SKM-1 treated with dmso at 0.1 percent for 144 hours (cell line): ENCODE measurements around the gene KDM4C.
"Not testable (repeated sequence)": the region's sequence is repeated elsewhere in the genome, so short reads cannot be mapped to it uniquely, and the experiment has no call there.

Experiments used
- DNase-seq: peaks from one replicate; lab custom pipeline; 2025; ENCODE audit not compliant: unreplicated experiment; lab: John Stamatoyannopoulos, UW

The KDM4C gene

DNA sequence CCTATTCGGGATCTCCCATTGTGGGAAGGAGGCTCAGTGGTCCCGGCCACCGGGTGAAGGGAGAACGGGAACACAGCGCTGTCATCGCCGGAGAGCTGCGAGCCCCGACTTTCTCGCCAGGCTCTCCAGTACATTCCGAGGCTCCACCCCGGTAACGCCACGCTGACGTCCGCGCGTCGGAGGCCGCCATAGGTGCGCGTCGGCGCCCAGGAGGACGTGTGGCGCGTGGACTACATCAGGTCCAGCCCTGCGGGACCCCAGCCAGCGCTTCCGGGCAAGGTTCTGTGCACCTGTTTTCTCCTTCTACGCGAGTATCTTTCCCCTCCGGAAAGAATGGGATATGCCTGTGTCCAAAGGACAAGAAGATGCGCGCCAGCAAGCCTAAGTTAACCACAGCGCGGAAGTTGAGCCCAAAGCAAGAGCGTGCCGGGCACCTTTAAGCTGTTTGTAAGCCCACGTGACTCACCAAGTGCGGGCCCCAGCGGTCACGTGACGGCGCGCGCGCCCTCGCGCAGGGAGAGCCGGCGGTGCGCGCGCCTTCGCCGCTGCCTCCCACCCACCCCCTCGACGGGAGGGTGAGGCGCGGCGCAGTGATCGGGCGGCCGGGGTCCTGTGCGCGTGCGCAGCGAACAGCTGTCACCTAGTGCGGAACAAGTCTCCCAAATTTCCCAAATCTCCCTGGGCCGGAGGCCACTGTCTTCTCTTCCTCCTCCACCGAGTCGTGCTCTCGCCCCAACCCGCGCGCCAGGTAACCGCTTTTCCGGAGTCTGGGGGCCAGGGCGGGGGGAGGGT lies at the start of gene KDM4C:
Gene KDM4C, plus strand, starts transcription at position 518 of the 792 bp plus-strand sequence. CDS start 35,016 bp downstream, outside the sequence.
- peak; percentile 90 for DNase-seq

- DNase-seq = no peak
Measured at GRCh38 chr9:6708732-6709131, 49.0 kb upstream of the KDM4C start.

GRCh38 chr9:6711403-6711802 lies 46.4 kb upstream of the KDM4C start:
- no peak for DNase-seq

DNA sequence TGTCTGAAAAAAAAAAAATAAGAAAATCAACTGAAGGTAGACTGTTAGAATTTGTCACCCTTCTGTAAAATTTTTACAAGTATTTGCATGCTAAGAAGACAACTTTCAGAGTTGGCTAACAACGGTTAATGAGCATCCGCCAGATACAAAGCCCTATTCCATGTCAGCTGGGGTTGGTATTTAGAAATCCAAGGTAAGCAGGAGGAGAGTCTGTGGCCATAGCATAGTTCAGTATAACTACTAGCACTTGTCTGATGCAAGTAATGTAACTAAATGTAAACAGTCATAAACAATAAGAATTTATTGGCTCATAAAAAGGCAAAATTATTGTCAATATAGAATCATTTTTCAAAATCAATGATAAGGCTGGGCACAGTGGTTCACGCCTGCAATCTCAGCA lies 45.7 kb upstream of the KDM4C start:
- DNase-seq = no peak

DNA sequence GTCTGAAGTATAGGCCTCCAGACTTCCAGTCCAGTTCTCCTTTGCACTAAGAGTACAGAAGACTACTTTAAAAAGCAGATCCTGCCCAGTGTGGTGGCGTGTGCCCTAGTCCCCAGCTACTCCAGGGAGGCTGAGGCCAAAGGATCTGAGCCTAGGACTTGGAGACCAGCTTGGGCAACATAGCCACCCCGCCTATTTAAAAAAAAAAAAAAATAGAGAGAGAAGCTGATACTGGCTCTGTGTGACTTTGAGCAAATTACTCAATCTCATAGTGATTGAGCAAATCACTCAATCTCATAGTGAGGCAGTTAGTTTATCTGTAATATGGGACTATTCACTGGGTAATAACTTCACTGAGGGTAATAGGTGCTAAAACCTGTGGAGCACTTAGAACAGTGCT lies 43.6 kb upstream of the KDM4C start:
- DNase-seq = no peak

DNA sequence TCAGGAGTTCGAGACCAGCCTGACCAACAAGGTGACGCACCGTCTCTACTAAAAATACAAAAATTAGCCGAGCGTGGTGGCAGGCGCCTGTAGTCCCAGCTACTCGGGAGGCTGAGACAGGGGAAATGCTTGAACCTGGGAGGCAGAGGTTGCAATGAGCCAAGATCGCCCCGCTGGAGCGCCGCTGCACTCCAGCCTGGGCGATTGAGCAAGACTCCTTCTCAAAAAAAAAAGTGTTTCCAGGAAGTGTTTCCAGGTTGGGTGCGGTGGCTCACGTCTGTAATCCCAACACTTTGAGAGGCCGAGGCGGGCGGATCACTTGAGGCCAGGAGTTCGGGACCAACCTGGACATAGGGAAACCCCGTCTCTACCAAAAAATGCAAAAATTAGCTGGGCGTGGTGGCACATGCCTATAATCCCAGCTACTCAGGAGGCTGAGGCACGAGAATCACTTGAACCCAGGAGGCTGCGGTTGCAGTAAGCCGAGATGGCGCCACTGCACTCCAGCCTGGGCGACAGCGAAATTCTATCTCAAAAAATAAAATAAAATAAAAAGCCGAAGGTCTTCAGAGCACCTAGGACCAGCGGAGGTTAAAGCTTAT lies 42.5 kb upstream of the KDM4C start:
- DNase-seq = not testable (repeated sequence)

- DNase-seq = no peak
Measured at GRCh38 chr9:6715755-6716643, 41.8 kb upstream of the KDM4C start.

DNA sequence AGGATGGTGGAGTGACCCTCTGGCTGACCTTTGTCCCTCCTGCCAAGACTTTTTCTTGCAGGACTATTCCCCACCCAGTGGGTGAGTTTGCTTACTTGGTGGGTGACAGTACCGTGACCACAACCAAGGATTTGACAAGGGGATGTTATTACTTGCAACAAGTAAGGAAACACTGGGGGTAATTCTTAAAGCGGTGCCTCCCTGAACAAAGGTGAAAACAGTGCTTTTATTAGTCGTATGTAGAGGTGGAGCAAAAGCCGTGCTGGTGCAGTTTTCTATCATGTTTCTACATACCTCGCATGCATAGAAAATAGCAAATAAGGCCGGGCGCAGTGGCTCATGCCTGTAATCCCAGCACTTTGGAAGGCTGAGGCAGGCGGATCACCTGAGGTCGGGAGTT lies 41.0 kb upstream of the KDM4C start:
- DNase-seq = no peak

GRCh38 chr9:6723881-6724420 lies 33.8 kb upstream of the KDM4C start:
- DNase-seq = no peak

DNA sequence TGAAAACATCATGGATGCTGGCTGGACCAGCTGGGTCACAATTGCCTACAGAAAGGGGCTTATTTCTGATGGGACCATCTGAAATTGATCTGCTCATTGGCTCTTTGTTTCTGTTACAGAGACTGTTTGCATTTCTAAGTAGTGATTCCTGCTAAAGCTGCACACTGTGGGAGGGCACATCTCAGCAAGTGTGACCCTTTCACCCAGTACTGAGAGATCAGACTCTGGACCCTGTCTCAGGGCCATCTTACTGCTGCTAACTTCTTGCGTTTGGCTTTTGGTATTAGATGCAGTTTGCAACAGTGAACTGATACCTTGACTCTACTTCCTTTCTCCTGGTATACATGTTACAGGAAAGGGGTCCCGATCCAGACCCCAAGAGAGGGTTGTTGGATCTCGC lies 24.5 kb upstream of the KDM4C start:
- no peak for DNase-seq

DNA sequence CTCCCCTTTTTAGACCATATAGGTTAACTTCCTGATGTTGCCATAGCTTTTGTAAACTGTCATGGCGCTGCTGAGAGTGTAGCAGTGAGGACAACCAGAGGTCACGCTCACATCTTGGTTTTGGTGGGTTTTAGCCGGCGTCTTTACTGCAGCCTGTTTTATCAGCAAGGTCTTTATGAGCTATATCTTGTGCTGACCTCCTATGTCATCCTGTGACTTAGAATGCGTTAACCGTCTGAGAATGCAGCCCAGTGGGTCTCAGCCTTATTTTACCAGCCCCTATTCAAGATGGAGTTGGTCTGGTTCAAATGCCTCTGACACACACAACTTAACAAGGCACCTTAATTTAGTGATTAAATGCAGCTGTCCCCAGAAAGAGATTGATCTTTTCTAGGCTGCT lies 23.9 kb upstream of the KDM4C start:
- no peak for DNase-seq

DNA sequence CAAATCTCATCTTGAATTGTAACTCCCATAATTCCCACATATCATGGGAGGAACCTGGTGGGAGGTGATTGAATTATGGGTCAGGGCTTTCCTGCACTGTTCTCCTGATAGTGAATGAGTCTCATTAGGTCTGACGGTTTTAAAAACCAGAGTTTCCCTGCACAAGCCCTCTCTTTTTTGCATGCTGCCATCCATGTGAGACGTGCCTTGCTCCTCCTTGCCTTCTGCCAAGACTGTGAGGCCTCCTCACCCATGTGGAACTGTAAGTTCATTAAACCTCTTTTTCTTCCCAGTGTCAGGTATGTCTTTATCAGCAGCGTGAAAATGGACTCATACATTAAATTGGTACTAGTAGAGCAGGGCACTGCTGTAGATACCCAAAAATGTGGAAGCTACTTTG lies 22.4 kb upstream of the KDM4C start:
- DNase-seq = no peak

DNA sequence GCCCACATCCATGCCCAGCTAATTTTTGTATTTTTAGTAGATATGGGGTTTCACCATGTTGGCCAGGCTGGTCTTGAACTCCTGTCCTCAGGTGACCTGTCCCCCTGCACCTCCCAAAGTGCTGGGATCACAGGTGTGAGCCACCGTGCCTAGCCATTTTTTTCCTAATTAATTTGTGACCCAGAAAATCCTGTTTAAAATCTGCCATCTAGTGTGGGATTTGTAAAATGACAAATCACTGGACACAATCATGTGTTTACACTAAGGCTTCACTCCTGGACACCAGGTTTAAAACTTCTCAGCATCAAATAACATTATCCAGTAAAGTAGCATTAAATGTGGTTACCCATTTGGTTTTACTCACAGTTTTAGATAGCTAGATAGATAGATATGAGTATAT lies 18.6 kb upstream of the KDM4C start:
- DNase-seq = no peak

DNA sequence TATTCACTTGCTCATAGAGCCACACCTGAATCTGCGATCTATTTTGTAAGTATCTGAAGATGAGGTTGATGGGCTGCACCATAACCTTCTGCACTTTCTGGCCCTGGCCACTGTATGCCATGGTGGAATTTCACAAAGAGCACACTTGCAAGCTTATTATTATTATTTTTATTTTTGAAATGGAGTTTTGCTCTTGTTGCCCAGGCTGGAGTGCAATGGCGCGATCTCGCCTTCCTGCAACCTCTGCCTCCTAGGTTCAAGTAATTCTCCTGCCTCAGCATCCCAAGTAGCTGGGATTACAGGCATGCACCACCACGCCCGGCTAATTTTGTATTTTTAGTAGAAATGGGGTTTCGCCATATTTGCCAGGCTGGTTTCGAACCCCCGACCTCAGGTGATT lies 8.9 kb upstream of the KDM4C start:
- DNase-seq = not testable (repeated sequence)

DNA sequence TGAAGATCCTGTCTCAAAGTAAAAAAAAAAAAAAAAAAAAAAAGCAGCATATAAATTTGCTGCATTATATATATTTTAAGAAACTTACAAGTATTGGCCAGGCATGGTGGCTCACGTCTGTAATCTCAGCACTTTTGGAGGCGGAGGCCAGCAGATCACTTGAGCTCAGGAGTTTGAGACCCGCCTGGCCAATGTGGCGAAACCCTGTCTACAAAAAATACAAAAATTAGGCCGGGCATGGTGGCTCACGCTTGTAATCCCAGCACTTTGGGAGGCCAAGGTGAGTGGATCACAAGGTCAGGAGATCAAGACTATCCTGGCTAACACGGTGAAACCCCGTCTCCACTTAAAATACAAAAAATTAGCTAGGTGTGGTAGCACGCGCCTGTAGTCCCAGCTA lies 2.9 kb upstream of the KDM4C start:
- DNase-seq = not testable (repeated sequence)

DNA sequence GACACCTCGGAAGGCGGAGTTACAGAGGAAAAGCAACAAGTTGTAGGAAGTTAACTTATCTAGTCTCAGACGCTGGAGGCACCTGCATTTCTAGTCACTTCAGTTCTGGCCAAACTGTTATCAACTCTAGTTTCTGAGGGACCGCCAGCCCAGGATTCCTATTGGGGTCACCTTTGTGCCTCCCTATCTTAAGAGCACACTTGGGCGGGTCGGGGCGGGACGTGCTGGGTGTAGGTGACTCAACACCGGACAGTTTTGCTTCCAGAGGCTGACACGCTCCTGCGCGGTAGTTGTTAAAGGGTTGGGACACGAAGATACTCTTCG lies 679 bp upstream of the KDM4C start:
- DNase-seq = peak; percentile 80

GRCh38 chr9:6758248-6758497 lies 400 bp downstream of the KDM4C start:
- no peak for DNase-seq

DNA sequence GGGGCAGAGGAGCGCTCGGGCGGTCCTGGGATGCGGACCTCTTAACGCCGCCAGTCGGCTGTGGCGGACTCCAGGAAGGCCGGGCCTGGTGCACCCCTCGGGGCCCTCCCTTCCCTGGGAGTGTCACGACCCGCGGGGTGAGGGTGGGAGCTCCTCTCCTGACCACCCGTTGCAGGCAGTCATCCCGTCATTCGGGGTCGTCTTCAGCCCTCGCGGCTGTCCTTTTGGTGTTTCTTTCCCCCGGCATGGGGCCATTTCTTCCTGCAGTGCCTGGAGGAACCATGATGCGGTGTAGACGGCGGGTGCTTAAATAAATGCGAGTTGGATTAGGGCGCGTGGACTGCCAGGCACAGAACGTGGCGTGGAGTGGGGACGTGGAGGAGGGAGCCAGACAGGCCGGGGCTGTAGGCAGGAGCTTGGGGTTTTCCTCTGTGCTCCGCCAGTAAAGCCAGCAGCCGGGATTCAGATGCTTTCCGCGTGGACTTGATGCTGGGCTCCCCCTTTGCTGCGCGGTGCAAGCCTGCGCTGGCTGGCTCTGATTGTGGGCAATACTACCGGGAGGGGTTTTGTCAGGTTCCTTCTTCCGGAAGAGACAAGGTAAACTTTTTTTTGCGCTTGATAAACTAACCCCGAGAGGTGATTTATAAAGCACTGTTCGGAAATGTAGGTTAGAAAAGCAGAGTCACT lies 868 bp downstream of the KDM4C start:
- peak; percentile 55 for DNase-seq

DNA sequence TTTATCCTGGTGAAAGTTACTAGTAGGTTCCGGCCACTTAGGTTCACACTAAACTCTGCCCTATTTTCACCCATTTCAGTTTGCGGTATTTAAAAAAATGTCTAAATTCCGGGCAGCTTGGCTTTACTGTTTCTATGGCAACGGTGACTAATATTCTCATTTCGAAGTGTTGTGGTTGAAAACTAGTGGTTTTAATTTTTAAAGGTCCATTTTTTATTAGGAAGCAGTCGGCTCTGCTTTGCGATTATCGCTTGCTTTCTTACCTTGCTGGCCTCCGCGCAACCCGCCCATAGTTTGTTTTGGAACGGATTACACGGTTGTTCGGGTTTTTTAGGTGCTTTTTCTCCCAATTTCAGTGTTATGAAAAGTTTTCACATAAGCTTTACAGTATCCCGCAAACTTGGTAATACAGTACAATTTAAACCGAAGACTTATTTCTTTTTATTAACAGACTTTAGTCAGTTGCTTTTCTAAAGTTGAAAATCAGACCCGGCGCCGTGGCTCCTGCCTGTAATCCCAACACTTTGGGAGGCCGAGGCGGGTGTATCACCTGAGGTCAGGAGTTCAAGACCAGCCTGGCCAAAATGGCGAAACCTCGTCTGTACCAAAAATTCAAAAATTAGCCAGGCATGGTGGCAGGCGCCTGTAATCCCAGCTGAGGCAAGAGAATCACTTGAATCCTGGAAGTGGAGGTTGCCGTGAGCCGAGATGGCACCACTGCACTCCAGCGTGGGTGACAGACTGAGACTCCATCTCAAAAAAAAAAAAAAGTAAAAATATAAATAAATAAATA lies 1.6 kb downstream of the KDM4C start:
- DNase-seq = peak; percentile 69

- no peak for DNase-seq
Measured at GRCh38 chr9:6761306-6761705, 3.5 kb downstream of the KDM4C start.

GRCh38 chr9:6763244-6763643 lies 5.5 kb downstream of the KDM4C start:
- no peak for DNase-seq
